HG02759 (cell line): ENCODE measurements around the gene SOD2.
A peak's percentile ranks its signal among the peaks of the same experiment; 100 is the strongest.
"Not testable (repeated sequence)": the region's sequence is repeated elsewhere in the genome, so short reads cannot be mapped to it uniquely, and the experiment has no call there.

Experiments used
- ATAC-seq: cut with Tn5 transposase; IDR thresholded peaks from one replicate; pipeline ENCODE4 v1.9.1; 2021; ENCODE audit warnings: mild to moderate bottlenecking, moderate library complexity; ENCODE audit not compliant: unreplicated experiment

Gene SOD2

GRCh38 chr6:159684013-159684304, 9.1 kb downstream of the SOD2 start:
- ATAC-seq, result no peak

GRCh38 chr6:159682810-159683209, 10.2 kb downstream of the SOD2 start:
- no peak for ATAC-seq

GRCh38 chr6:159682295-159682694, 10.7 kb downstream of the SOD2 start:
- ATAC-seq, result no peak

- ATAC-seq, result no peak
These were observed 11.7 kb downstream of the SOD2 start for GRCh38 chr6:159681191-159681880.

- ATAC-seq, result no peak
These were observed 12.9 kb downstream of the SOD2 start for GRCh38 chr6:159680104-159680503.

GRCh38 chr6:159679091-159680077, 13.7 kb downstream of the SOD2 start:
- ATAC-seq, result peak; percentile 58

DNA sequence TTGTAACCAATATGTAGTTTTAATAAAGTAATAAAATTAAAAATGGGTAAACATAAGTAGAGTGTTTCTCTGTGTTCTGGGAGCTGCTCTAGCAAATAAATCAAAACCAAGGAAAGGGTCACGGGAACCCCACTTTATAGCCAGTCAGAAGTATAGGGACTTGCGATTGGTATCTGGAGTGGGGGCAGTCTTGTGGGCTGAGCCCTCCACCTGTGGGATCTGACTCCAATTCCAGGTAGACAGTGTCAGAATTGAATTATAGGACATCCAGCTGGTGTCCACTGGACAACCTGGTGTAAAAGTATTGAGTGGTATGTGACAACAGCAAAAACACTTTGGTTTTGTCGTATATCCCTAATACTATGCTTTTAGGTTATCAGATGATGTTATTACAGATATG, 14.5 kb downstream of the SOD2 start:
- no peak for ATAC-seq

DNA sequence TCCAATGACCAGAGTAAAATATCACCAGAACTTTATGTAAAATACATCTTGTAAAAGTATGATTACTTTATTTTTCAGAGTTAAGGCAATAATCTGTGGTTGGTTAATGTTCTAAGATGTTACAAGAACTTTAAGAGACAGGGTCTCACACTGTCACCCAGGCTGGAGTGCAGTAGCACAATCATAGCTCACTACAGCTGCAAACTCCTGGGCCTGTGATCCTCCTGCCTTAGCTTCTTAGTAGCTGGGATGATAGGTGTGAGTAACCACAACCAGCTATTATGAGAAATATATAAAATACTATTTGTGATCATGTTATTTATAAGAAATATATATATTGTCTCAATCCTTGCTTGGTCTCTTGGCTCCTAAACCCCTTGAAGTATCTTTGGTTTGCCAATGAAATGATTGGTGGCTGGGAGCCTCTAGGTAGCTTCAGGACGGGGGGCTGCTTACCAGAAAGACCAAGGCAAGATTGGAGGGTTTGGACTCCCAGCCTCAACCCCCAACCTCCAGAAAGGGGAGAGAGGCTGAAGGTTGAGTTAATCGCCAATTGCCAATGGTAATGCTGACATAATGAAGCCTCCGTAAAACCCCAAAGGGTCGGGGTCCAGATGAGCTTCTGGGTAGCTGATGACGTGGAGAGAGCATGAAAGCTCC, 15.4 kb downstream of the SOD2 start:
- ATAC-seq, result no peak

DNA sequence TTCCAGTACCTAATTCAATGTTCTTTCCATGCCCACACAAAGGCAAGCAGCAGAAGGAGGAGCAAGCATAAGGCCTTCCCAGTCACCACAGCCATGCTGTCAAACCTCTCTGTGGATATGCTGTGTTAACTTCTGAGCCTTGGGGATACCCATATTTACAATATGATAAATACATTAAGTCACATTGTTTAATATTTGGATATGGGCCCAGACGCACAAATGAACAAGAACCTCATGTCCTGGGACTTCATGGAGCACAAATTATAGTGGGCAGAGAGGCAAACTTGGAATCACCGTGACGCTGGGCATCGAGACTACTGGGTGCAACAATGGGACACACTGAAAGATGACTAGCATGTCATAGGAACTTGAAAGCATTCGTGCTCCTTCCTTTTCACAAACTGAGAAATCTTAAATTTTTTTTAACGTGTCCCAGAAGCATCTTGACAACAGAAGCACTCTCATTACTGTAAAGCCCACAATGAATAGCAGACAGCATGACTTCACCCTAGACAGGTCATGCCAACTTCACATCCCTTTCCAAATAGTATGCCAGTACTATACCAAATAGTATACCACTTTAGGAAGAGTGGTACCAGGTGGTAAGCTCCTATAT, 16.0 kb downstream of the SOD2 start:
- ATAC-seq, result no peak

- not testable (repeated sequence) for ATAC-seq
These were observed 16.8 kb downstream of the SOD2 start for GRCh38 chr6:159676236-159676635.

- ATAC-seq, result no peak
These were observed 27.0 kb downstream of the SOD2 start for GRCh38 chr6:159665868-159666635.

DNA sequence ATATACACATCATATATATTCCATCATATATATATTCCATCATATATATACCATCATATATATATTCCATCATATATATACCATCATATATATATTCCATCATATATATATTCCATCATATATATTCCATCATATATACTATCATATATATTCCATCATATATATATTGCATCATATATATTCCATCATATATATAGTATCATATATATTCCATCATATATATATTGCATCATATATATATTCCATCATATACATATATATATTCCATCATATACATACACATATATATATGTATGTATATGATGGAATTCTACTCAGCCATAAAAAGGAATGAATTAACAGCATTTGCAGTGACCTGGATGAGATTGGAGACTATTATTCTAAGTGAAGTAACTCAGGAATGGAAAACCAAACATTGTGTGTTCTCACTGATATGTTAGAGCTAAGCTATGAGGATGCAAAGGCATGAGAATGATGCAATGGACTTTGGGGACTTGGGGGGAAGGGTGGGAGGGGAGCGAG, 29.6 kb downstream of the SOD2 start:
- not testable (repeated sequence) for ATAC-seq

DNA sequence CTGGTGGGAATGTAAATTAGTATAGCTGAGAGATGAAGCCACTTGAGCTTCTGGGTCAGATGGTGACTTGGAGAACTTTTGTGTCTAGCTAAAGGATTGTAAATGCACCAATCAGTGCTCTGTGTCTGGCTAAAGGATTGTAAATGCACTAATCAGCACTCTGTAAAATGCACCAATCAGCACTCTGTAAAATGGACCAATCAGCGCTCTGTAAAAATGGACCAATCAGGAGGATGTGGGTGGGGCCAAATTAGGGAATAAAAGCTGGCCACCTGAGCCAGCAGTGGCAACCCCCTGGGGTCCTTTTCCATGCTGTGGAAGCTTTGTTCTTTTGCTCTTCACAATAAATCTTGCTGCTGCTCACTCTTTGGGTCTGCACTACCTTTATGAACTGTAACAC, 31.1 kb downstream of the SOD2 start:
- not testable (repeated sequence) for ATAC-seq

DNA sequence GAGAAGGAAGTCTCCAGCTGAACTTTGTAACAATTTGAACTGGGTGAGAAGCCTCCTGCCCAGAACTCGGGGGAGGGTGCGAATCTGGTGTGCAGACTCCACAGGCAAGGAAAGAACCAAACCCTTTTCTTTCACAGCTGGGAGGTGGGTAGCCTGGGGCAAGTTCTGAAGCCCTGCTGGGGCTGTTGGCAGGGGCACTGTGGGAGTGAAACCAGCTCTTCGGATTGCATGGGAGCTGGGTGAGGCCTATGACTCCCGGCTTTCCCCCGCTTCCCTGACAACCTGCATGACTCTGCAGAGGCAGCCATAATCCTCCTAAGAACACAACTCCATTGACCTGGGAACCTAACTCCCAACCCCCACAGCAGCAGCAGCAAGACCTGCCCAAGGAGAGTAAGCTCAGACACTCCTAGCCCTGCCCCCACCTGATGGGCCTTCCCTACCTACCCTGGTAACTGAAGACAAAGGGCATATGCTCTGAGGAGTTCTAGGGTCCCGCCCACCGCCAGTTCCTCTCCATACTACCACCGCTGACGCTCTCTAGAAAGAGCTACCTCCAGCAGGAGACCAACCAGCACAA, 37.5 kb downstream of the SOD2 start:
- ATAC-seq, result no peak

DNA sequence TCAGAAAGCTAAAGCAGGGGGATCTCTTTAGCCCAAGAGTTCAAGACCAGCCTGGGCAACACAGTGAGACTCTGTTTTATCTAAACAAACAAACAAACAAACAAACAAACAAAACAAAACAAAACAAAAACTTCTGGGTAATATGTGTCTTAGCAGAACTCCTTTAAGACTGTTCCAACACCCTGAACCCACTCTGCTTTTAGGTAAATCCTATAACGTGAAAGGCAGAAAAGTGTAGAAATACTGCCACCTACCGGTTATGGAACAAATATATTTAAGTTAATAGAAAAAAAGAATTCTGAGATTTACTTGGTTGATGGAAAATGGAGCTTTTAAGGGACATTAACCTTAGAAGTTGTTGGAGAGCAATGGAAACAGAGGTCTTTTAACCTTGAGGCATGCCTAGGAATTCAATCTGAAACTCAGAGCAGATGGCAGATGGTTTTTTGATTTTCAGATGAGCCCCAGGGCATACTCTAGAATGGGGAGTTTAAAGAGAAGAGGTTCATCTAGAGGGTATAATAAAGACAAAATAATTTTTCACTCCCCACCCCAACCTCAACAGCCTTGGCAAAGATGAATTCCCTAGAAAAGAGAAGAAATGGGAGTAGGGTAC, 38.5 kb downstream of the SOD2 start:
- ATAC-seq, result no peak

DNA sequence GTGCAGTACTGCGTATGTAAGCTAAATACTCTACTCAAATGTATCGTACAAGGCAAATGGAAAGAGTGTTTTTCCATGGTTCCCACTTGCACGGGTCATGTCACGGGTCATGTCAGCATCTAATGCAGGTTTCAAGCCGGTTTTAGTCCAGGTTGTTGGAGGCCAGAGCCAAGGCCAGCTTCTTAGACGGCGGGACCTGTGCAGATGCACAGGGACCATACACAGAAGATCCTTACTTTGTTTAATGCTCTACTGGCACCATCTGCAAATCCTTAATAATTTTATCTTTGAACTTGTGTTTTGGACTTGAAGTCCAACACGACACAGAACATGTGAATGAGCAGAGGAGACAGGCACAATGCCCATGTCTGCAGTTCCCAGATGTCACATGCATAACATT, 42.7 kb downstream of the SOD2 start:
- ATAC-seq, result no peak

DNA sequence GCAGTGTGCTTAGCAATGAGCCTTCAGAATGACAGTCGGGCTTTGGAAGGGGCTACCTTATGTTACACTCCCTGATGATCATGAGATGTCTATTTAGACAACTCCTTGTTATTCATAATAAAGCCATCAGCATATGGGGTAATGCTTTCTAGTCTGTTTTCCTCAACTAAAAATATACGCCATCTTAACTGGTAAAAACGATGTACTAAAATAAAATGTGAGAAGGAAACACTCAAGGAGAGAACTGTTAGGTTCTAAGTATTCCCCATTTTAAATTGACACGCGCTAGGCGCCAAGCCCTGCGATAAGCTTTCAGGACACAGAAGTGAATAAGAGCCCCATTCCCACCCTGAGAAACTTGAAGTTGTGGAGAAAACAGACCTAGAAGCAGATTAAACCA, 43.6 kb downstream of the SOD2 start:
- no peak for ATAC-seq

DNA sequence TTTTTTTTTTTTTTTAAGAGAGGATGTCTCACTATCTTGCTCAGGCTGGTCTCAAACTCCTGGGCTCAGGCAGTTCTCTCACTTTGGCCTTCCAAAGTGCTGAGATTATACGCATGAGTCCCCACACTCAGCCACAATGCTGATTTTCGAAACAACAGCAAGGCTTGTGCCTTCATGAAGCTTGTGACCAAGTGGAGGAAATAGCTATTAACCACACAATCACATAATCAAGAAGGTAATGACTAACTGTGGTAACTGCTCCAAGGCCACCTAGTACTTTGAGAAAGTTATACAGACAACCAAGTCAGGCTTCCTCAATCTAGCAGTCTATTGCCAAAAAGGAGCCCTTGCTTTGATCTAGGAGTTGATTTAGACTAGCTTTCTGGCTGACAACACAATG, 46.3 kb downstream of the SOD2 start:
- ATAC-seq, result peak; percentile 96

DNA sequence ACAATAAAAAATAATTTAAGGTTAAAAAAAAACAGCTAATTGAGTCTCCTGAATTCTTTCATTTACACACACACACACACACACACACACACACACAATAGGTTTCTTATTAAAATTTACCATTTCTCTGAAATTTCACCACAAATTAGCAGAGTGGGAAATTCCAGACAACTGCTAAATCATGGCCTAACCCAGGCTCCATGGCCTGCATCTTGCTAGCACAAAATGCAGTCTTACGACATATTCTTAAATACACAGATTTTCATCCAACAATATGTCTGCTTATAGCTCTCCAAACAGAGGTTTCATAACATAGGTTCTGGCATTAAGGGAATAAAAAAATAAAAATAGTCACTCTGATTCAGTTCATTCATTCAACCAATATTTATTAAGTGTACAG, 46.9 kb downstream of the SOD2 start:
- no peak for ATAC-seq

- no peak for ATAC-seq
These were observed 47.4 kb downstream of the SOD2 start for GRCh38 chr6:159645640-159646039.
